ENCODE results near the gene ANO1.

ANO1 gene

DNA sequence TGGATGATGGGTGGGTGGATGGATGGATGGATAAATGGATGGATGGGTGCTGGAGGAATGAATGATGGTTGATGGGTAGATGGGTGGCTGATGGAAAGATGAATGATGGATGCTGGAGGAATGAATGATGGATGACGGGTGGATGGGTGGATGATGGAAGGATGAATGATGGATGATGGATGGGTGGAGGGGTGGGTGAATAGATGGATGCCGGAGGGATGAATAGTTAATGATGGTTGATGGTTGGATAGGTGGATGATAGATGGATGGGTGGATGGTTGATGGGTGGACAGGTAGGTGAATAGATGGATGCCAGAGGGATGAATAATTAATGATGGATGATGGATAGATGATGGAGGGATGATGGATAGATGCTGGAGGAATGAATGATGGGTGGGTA is 41.4 kb downstream of the ANO1 start:
- DNase-seq: no peak

DNA sequence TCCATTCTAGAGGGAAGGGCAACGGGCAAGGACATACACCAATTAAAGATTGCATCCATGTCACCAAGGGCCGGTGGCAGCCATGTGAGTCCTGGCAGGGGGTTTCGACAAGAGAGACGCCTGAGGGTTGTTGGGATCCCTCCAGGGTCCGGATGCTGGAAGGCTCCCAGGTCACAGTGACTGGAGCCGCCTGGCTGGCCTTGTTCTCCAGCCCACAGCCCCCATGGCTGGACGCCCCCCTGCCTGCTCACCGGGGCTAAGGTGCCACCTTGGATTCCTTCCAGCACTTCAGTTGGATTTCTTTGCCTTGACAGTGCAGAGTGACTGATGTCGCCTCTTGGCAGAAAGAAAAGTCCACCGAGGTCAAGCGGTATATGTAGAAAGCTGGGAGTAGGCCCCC is 42.6 kb downstream of the ANO1 start:
- no peak for DNase-seq

DNA sequence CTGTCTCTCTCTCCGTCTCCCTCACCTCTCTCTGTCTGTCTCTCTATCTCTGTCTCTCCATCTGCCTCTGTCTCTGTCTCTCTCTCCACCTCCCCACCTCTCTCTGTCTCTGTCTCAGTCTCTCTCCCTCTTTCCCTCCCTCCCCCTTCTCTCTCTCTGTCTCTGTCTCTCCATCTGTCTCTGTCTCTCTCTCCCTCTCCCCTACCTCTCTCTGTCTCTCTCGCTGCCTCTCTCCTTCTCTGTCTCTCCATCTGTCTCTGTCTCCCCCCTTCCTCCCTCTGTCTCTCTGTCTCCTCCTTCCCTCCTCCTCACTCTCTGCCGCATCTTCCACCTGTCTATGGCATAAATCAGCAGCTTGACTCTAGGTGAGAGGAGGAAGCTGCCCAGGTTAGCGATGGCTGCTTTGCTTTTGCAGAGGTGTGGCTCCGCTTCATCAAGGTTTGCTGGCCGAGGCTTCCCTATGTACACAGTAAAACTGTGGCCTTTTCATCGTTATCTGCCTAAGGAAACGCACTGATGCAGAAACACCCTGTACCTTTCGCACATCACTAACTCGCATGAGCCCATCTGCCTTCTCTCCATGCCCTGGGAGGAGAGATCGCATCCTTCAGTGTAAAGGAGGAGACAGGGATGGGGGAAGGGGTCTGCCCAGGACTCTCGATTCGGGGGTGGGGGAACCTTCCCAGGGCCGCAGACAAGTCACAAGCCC is 44.5 kb downstream of the ANO1 start:
- no peak for DNase-seq

DNA sequence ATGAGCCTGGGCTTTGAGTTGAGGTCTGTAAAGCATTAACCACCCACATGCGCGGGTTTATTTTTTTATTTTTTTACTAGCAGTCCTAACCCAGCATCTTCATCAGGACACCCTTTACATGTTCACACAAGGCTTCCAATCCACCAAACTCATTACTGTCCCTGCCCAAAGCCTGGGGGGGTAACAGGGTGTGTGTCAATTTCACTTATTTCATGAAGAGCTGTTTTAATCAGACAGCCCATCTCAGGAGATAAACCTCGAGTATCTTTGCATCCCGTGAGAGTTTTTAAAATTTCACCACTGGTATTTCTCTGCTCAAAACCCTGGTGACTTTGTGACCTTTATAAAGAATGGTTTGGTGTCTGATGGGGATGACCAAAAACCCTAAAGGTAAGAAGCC is 45.6 kb downstream of the ANO1 start:
- no peak for DNase-seq

DNA sequence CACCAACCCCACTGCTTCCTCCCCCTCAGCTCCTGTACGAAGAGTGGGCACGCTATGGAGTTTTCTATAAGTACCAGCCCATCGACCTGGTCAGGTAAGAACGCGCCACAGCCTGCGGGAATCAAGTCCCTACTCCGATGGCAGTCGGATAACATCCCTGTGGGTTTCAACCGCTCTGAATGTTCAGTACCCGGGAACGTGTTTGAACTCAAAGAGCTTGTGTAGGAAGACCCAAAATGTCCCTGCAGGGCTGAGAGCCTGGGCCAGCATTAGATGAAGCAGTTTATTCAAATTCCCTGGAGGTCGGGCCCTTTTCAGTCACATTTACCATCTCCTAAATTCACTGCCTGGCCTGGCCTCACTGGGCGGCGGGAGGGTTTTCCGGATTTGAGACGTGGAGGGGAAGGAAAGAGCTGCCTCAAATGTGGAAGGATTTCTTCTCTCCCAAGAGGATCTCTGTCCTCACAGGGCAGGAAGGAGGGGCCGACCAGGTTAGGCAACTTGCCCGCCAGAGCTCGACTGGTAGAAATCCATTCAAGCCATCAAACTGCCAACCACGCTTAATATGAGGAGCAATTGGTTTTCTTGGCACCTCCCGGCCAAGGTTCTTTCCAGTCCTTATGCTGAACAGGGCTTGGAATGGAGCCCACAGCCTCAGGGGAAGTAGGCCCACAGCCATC is 46.3 kb downstream of the ANO1 start:
- no peak for DNase-seq

DNA sequence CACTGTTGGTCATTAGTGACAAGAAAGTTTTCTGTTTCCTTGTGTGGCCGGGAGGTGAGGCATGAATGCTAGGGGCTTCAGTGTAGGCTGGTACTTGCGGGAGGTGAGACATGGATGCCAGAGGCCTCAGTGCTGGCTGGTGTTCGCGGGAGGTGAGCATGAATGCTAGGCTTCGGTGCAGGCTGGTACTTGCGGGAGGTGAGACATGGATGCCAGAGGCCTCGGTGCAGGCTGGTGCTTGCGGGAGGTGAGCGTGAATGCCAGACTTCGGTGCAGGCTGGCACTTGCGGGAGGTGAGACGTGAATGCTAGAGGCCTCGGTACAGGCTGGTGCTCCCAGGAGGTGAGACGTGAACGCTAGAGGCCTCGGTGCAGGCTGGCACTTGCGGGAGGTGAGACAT is 48.4 kb downstream of the ANO1 start:
- DNase-seq: no peak

DNA sequence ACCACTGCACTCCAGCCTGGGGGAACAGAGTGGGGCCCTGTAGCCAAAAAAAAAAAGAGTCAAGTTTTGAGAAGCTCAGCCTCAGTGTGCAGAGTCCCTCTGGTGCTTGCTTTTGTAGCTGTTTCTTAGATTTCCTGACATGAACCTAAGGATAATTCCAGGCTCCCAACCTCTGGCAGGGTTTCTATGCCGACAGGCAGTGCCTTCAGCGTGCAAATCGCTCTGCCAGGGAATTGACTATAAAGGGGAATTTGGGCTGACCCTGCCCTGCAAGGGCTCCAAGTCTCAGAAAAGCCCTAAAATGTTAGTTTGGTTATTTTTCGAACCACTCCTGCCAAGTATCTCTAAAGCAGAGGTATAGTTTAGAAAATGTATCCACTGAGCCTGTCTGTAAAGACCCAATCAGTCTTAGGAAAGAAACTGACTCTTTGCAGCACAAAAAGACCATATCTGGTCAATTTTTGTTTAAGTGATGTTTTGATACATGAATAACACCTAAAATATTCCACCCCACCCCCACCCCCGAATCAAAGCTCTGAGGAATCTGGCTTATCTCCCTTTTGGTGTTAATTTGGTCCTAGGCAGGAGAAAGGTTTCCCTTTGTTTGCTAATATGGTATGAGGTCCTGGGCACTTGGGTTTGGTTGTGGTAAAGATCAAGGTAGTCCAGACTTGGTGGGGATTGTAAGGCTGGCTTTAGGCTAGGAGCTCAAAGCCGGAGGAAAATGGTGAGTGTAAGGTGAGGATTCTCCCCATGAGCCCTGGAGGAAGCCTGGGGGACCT is 49.7 kb downstream of the ANO1 start:
- DNase-seq: no peak

DNA sequence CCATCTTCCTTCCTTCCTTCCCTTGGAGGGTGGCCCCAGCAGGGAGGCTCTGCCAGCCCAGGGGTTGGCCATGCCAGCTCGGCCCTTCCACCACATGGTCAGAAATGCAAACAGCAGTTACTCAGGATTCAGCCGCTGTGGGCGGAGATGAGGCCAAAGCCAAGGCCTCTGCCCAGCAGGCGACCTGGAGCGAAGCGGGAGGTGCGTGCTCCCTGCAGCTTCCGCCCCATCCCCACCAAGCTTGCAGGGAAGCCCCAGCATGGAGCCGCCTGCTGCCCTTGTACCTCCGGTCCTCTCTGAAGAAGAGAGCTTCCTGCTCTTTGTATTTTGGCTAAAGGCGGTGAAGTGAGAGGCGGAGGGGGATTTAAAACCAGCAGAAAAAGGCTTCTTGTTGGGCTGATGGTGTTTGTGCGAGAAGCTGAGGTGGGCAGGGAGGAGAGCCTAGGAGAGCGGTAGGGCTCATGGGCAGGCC is 50.4 kb downstream of the ANO1 start:
- DNase-seq: no peak

DNA sequence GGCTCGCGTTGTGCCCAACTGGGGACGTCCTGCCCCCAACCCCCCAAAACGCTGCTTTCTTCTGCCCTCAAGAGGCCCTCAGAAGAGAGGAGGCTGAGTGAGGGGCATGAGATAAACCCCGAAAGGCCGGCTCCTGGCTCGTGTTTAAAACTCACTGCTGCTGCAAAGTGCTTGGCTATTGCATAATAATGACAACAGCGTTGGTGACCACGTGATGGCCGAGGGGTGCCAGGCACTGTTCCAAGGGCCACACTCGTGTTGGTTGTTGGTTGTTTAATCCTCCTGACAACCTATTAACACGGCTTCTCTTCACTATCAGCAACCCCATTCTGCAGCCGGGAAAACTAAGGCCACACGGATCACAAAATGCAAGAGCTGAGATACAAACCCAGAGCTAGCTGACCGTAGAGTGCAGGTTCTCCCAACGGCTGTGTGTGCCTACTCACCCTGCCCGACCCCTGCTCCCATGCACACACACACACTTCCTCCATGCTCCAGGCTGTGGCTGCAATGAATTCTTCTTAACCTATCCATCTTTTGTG is 51.0 kb downstream of the ANO1 start:
- DNase-seq: no peak

DNA sequence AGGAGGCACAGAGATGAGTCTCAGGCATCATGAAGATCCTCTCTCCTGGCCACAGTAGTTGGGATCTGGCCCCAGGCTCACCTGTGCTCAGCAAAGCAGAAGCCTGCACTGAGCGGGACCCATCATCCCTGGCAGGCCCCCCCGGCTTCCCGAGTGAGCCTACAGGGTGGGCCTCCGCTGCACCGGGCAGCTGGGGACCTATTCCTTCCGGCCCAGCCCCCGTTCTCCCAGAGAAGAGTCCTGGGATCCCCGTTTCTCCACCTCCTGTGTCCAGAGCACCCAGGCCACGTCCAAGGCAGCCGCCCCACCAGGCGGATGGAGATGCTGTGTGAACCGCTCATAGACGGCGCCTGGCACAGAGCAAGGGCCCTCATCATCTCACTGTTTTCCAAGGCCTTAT is 52.5 kb downstream of the ANO1 start:
- no peak for DNase-seq

DNA sequence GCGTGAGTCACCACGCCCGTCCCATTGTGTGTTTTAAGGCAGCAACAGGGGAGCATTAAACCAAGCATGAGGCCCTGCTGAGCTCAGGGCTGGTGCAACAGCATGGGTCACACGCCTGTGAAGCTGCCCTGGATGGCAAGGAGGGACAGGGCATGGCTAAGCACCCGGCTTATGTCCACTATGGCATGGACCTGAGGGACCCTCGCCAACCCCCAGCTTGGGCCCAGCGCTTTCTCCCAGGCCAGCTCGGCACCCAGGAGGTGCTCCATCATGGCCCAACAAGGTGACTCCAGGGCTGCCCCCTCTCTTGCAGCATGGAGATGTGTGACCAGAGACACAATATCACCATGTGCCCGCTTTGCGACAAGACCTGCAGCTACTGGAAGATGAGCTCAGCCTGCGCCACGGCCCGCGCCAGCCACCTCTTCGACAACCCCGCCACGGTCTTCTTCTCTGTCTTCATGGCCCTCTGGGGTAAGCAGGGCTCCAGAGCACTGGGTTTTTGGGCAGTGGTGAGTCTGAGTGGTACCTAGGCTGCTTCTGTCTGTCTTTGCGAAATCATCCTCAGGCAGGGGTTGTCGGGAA is 53.6 kb downstream of the ANO1 start:
- no peak for DNase-seq

DNA sequence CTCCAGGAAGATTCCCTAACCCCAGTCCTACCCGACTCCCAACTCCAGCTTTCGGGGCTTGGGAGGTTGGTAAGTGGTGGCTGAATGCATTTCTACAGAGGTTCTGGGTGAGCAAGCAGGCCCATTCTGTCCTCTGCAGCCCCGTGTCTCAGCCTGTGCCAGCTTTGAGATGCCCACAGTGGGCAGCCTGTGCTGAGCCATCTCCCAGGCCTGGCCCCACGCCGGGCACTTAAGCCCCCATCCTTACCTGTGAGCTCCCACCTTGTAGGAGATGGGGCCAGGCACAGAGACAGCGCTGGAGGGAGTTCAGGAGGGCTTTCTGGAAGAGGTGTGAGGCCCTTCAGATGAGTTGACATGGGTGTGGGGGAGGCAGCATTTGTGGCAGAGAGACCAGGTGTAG is 54.5 kb downstream of the ANO1 start:
- DNase-seq: no peak

DNA sequence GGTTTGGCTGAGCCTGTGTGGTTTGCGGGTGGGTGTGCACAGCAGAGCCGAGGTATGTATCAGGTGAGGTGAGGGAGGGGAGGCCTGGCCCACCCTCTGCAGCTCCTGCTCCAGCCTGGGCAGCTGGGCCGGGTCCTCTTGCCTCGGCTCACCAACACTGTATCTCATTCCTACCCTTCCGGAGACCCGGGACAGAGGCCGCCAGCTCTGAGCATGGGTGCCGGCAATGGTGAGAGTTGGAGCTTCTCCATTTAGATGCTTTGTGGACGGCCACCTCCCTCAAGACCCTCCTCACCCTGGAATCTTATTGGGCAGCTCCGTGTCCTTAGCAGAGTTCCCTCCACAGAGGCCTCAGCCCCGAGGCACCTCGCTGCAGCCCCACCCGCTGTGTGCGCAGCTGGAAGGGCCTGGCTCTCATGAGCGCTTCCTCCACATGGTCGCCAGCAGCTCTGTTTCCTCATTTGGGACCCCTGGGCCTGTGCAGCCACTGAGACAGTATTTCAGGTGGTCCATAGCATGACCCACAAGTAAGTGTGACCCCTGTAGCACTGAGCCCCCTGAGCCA is 55.7 kb downstream of the ANO1 start:
- no peak for DNase-seq

DNA sequence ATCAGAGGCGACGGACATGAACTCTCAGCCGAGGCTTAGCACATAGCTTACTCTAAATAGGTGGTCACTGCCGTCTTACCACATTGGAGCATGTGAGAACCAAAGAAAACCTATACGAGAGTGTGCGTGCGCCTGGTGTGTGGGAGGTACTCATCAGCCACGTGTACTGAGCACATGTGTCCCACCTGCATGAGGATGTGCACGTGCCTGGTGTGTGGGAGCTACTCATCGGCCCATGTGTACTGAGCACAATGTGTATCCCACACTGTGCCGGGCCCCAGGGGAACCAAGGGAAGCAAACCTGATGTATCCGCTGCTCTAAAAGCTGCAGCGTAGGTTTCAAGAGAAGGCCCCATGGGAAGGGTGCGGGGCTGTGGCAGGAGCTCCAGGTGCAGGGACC is 56.4 kb downstream of the ANO1 start:
- DNase-seq: no peak

DNA sequence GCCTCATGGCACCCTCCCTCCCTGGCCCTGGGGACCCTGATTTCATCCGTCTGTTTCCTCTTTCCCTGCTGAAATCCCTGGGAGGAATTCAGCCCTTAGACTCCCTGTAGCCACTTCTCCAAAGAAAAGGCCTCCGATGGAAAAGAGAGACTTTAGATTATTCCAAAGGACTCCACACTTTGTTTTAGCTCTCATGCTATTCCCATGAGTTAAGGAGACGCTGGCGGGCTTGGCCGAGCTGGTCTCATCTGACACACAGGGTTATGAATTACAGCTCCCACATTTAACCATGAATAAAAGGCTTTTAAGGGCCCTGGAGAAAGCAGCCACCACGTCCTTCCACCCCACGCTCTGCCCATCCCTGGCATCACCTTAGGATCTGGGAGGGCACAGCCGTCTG is 57.0 kb downstream of the ANO1 start:
- DNase-seq: no peak

DNA sequence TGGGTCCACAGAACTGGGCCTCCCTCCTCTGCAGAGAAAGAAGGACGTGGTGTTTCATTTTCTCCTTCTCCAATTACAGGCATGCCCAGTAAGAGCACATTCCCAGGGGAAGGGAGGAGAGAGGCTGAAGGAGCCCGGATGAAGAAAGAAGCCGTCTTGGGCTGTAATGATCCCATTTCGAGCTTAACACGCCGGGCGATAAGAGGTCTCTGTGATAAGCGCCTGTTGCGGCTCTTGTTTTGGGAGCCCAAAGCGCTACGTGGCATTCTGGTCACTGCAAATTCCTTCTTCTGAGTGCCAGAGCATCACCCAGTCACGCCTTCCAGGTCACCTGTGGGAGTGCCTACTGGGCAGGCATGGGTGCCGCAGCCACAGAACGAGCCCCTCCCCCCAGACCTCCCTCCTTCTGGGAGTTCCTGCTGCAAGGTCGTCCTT is 57.5 kb downstream of the ANO1 start:
- no peak for DNase-seq

DNA sequence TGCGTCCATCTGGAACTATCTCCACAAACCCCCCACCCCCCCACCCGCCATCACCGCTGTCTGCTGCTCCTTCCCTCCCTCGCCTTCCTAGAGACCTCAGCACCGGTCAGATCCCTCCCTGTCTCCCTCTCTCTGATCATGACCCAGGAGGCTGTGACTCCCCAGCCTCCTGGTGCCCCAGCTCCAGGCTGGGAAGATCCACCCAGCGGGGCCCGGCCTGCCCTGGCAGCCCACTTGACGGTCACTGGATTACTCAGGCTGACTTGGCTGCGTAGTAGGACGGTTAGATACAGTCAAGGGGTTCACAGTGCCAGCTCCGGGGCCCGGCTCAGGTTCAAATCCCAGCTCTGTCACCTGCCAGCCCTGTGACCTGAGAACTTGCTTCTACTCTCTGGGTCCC is 59.3 kb downstream of the ANO1 start:
- DNase-seq: no peak

DNA sequence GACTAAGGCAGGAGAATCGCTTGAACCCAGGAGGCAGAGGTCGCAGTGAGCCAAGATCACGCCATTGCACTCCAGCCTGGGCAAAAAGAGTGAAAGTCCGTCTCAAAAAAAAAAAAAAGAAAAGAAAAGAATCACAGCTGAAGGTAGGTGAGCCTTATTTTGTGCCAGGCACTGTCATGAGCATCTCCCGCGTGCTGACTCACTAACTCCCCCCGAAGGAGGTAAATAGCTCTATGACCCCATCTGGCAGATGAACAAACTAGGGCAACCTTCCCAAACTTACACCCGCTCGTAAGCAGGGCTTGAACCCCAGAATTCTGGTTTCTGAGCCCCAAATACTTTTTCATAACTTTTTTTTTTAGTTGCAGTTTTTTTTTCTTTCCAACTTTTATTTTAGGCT is 60.3 kb downstream of the ANO1 start:
- DNase-seq: no peak

DNA sequence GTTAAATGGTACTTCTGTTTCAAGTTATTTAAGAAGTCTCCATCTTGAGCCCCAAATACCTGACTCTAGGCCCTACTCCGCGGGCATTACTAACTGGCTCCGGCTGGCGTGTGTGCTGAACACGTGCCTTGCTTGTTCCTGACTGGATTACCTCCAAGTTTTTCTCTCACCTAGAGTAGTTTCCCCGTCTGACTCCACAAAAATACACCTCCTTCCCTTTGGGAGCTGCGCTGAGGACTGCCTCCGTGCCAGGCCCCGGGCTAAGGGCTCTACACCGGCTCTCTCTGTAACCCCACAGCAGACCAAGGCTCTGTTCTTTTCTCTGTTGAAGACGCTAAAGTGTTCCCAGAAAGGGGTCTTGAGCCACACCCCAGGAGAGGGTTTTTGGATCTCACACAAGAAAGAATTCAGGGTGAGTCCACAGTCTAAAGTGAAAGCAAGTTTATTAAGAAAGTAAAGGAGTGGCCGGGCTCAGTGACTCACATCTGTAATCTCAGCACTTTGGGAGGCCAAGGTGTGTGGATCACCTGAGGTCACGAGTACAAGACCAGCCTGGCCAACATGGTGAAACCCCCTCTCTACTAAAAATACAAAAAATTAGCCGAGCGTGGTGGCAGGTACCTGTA is 61.8 kb downstream of the ANO1 start:
- no peak for DNase-seq

DNA sequence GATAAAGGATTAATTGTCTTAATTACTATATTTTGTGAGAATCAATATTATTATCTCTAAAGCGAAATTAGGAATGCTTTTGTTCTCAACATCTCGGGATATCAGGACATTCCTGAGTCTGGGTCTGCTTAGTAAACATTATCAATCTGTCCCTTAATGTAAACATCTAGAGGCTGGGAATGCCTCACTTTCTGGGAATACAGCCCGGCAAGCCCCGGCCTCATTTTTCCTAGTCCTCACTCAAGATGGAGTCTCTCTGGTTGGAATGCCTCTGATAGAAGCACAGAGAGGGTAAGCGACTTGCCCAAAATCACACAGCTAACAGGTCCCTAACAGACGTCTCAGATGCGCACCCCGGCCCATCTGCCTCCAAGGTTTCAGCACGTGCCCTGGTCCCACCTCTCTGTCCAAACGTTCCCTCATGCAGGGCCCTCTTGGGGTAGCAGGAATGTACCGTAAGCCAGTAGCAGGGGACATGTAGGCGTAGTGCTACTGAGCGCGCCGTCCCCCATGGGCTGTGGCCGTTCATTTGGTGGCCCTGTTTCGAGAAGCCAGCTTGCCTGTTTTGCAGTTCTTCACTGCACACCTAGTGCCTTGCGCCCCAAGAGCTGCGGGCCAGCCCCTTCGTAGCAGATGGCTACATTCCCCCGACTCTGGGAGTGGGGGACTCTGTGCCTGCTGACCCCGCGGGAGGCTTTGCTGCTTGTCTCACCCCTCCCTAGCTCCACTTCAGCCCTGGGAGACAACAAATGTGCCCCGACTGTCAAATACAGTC is 62.8 kb downstream of the ANO1 start:
- no peak for DNase-seq

DNA sequence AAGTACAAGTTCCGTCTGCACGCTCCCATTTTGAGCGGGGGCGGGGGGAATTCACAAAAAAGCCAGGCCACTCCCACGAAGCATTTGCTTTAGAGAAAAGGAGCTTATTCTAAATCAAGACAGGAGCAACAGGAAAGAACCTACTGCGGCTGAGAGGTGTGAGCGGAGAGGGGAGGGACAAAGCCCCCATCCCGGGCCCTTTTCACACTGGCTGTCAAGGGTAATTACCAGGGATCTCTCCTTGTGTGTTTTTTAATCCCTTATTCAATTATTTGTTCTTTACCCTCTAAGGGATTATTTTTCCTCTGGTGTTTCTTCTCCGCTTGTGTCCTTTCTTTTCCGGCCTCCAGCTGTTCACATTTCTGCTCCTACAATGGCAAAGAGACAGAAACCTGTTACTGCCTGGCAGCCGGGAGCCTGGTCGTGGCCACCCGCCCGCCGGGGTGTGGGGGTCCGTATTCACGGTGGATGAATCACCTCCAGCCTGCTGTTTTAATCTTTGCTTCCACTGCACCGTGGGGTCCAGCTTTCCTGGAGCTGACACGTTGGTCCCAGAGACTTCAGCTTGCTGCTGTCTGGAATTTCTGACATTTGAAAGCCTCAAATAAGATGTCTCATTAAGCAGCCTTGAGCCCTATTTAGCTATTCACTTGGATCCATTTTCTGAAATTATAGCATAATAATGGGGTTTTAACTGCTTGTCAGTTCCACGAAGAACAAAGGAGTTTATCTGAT is 63.5 kb downstream of the ANO1 start:
- no peak for DNase-seq

All from activated effector memory CD4-positive, alpha-beta T cell treated with anti-CD3 and anti-CD28 coated beads, Interleukin-2, amount 50 U/mL, for 16 hours (primary cell).